GM12875 (cell line): ENCODE measurements around the gene IL6R.

ENCODE experiments used
- H3K4me3 ChIP-seq: one replicate; pipeline ENCODE4 v1.5.1; 2011; ENCODE audit warnings: low read depth, low read length, control low read depth
- CTCF ChIP-seq: IDR thresholded peaks from 2 replicates; pipeline ENCODE4 v1.5.1; 2011; ENCODE audit warnings: low read depth, mild to moderate bottlenecking, control low read depth, inconsistent platforms, low read length, moderate library complexity, borderline replicate concordance; ENCODE audit not compliant: insufficient read depth

IL6R gene

GRCh38 chr1:154422521-154422920 lies 17.4 kb downstream of the IL6R start:
- no peak for TF ChIP-seq CTCF
- no peak overlapping the region for H3K4me3 ChIP-seq

- TF ChIP-seq CTCF: no peak
Observed at GRCh38 chr1:154423304-154423987, 18.3 kb downstream of the IL6R start.

GRCh38 chr1:154423988-154424326 lies 18.8 kb downstream of the IL6R start:
- no peak for TF ChIP-seq CTCF
- no peak overlapping the region for H3K4me3 ChIP-seq

More at GRCh38 chr1:154423304-154423987, 18.3 kb downstream of the IL6R start:
- no peak overlapping the region for H3K4me3 ChIP-seq

GRCh38 chr1:154425172-154425571 lies 20.0 kb downstream of the IL6R start:
- no peak for TF ChIP-seq CTCF
- no peak overlapping the region for H3K4me3 ChIP-seq

- H3K4me3 ChIP-seq: no peak overlapping the region
- TF ChIP-seq CTCF: no peak
Observed at GRCh38 chr1:154427173-154428139, 22.3 kb downstream of the IL6R start.

GRCh38 chr1:154429118-154429517 lies 24.0 kb downstream of the IL6R start:
- H3K4me3 ChIP-seq: no peak overlapping the region
- TF ChIP-seq CTCF: no peak
